ENCODE measurements around the gene HDAC9.

GRCh38 chr7:18536486-18536885 lies 40.9 kb downstream of the HDAC9 start:
- TF ChIP-seq CTCF (IDR thresholded peaks at IDR 0.05; ENCODE audit: borderline replicate concordance, extremely low read depth, low read length, poor library complexity, severe bottlenecking) = no peak
- TF ChIP-seq EZH2 (IDR thresholded peaks at IDR 0.05; ENCODE audit: borderline replicate concordance, low read depth, low read length, severe bottlenecking) = no peak

All from DND-41 (cell line).